Measurements from ENCODE around the gene RFC2. TPM values are rescaled to one million over a fixed set of nuclear protein-coding genes. Genes with fewer than 3 reads are reported as not detected.
"Not testable (repeated sequence)": the region's sequence is repeated elsewhere in the genome, so short reads cannot be mapped to it uniquely, and the experiment has no call there.

RFC2 gene
- total RNA-seq, 1 donor from 2014 or later, result 30.0 TPM

GRCh38 chr7:74226633-74227032, 27.6 kb downstream of the RFC2 start:
- no peaks in the 10 kb centered on the region for H3K9me3 Mint-ChIP-seq
- TF ChIP-seq, protein P1, sequence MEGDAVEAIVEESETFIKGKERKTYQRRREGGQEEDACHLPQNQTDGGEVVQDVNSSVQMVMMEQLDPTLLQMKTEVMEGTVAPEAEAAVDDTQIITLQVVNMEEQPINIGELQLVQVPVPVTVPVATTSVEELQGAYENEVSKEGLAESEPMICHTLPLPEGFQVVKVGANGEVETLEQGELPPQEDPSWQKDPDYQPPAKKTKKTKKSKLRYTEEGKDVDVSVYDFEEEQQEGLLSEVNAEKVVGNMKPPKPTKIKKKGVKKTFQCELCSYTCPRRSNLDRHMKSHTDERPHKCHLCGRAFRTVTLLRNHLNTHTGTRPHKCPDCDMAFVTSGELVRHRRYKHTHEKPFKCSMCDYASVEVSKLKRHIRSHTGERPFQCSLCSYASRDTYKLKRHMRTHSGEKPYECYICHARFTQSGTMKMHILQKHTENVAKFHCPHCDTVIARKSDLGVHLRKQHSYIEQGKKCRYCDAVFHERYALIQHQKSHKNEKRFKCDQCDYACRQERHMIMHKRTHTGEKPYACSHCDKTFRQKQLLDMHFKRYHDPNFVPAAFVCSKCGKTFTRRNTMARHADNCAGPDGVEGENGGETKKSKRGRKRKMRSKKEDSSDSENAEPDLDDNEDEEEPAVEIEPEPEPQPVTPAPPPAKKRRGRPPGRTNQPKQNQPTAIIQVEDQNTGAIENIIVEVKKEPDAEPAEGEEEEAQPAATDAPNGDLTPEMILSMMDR (IDR thresholded peaks at IDR 0.05; ENCODE audit: unreplicated experiment), result no peak
- DNase-seq (ENCODE audit: low spot score in 2 of 2, unreplicated experiment in 2 of 2), result no peak
- H3K4me3 Mint-ChIP-seq, result no peak overlapping the region
- H3K36me3 Mint-ChIP-seq, result peaks cover 28% of the 10 kb centered on the region
- H3K27ac Mint-ChIP-seq, result no peak overlapping the region
- H3K4me1 Mint-ChIP-seq, result no peaks in the 10 kb centered on the region
- no peaks in the 10 kb centered on the region for H3K27me3 Mint-ChIP-seq (ENCODE audit: low read depth)

GRCh38 chr7:74225400-74225799, 28.8 kb downstream of the RFC2 start:
- H3K27ac Mint-ChIP-seq, result no peak overlapping the region
- DNase-seq (ENCODE audit: low spot score in 2 of 2, unreplicated experiment in 2 of 2), result no peak
- H3K27me3 Mint-ChIP-seq (ENCODE audit: low read depth), result no peaks in the 10 kb centered on the region
- no peak overlapping the region for H3K4me3 Mint-ChIP-seq
- peaks cover 19% of the 10 kb centered on the region for H3K36me3 Mint-ChIP-seq
- TF ChIP-seq, protein P1 (IDR thresholded peaks at IDR 0.05; ENCODE audit: unreplicated experiment), result no peak
- H3K4me1 Mint-ChIP-seq, result no peaks in the 10 kb centered on the region
- H3K9me3 Mint-ChIP-seq, result no peaks in the 10 kb centered on the region

DNA sequence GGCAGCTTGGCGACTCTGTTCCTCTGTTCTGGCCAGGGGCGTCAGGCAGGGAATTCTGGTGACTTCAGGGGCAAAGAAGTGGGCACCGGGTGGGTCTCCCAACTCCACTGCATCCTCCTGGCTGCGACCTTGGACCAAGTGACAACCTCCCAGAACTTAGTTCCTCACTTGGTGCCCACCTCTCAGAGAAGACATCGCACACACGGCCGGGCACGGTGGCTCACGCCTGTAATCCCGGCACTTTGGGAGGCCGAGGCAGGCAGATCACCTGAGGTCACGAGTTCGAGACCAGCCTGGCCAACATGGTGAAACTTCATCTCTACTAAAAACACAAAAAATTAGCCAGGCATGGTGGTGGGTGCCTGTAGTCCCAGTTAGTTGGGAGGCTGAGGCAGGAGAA, 29.3 kb downstream of the RFC2 start:
- not testable (repeated sequence) for H3K4me1 Mint-ChIP-seq; H3K27ac Mint-ChIP-seq; H3K4me3 Mint-ChIP-seq; H3K27me3 Mint-ChIP-seq (ENCODE audit: low read depth); DNase-seq (ENCODE audit: low spot score in 2 of 2, unreplicated experiment in 2 of 2); H3K9me3 Mint-ChIP-seq
- peaks cover 19% of the 10 kb centered on the region for H3K36me3 Mint-ChIP-seq

- Mint-ChIP-seq H3K4me1 (no peaks in the 10 kb centered on the region), H3K27ac (no peak overlapping the region), H3K4me3 (no peak overlapping the region), H3K9me3 (no peaks in the 10 kb centered on the region), H3K36me3 (peaks cover 18% of the 10 kb centered on the region), H3K27me3 (ENCODE audit: low read depth) (no peaks in the 10 kb centered on the region)
- TF ChIP-seq, protein P1 (IDR thresholded peaks at IDR 0.05; ENCODE audit: unreplicated experiment), result no peak
- no peak for DNase-seq (ENCODE audit: low spot score in 2 of 2, unreplicated experiment in 2 of 2)
Observed at GRCh38 chr7:74224511-74224832, 29.7 kb downstream of the RFC2 start.

DNA sequence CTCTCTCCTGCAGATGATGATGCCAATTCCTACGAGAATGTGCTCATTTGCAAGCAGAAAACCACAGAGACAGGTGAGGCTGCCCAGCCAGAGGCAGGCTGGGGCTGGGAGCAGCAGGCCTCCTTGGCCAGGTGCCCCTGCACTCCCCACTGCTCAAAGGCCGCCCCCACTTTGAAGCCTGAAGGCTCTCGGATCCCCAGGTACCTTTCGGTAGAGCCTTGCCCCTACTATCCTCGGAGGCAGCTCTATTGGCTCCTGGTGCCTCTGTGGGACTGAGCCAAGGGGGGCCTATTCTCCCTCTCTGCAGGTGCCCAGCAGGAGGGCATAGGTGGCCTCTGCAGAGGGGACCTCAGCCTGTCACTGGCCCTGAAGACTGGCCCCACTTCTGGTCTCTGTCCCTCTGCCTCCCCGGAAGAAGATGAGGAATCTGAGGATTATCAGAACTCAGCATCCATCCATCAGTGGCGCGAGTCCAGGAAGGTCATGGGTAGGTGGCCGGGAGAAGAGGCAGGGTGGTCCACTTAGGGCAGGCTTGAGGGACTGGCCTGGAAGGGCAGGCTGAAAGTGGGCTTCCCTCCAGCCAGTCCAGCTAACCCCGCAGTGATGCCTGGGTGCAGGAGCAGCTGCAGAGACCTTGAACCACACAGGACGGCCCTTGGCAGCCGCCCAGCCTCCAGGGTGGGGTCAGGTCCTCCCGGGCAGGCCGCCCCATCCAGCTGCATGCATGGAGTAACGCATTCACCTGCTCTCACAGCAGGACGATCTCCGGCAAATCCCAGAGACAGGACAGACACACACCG, 30.3 kb downstream of the RFC2 start:
- TF ChIP-seq, protein P1 (IDR thresholded peaks at IDR 0.05; ENCODE audit: unreplicated experiment), result no peak
- Mint-ChIP-seq H3K4me1 (no peaks in the 10 kb centered on the region), H3K9me3 (no peaks in the 10 kb centered on the region), H3K27me3 (ENCODE audit: low read depth) (no peaks in the 10 kb centered on the region), H3K27ac (no peak overlapping the region), H3K36me3 (peaks cover 12% of the 10 kb centered on the region), H3K4me3 (no peak overlapping the region)
- DNase-seq (ENCODE audit: low spot score in 2 of 2, unreplicated experiment in 2 of 2), result no peak

DNA sequence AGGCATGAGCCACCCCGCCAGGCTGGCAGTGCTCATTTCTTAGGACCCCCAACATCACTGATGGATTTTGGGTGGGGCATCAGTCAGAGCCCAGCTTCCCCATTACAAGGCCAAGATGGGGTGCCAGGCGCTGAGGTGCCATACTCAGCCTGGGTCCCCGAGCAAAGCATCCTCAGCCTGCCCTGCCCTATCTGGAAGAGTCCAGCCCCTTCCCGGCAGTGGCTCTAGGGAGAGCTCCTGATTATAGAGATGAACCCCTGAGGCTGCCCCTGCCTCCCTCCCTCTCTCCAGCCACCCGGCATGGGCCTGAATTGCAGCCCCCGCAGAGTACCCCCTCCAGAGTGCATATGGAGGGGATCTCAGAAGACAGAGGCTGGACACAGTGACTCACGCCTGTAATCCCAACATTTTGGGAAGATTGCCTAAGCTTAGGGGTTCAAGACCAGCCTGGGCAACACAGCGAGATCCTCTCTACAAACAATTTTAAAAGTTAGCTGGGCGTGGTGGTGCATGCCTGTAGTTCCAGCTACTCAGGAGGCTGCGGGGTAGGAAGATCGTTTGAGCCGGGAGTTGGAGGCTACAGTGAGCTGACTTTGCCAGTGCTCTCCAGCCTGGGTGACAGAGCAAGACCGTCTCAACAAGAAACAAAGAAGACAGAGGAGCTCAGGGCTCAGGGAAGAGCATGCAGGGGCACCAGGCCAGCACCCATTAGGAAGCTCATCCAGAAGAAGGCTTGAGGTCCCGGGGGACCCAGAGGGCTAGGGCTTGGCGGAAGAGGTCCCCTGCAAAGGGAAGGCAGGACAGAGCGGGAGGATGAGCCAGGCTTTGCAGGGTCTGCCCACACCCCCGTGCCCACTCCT, 31.1 kb downstream of the RFC2 start:
- DNase-seq (ENCODE audit: low spot score in 2 of 2, unreplicated experiment in 2 of 2), result no peak
- TF ChIP-seq, protein P1 (IDR thresholded peaks at IDR 0.05; ENCODE audit: unreplicated experiment), result no peak
- Mint-ChIP-seq H3K27me3 (ENCODE audit: low read depth) (no peaks in the 10 kb centered on the region), H3K4me3 (no peak overlapping the region), H3K27ac (no peak overlapping the region), H3K36me3 (peaks cover 11% of the 10 kb centered on the region), H3K9me3 (no peaks in the 10 kb centered on the region), H3K4me1 (no peaks in the 10 kb centered on the region)
